GM21723 (cell line): ENCODE measurements around the gene ASTL.
"Not testable (repeated sequence)": the region's sequence is repeated elsewhere in the genome, so short reads cannot be mapped to it uniquely, and the experiment has no call there.

Experiments used
- ATAC-seq: cut with Tn5 transposase; IDR thresholded peaks from one replicate; pipeline ENCODE4 v1.9.1; 2021; ENCODE audit warnings: mild to moderate bottlenecking, moderate library complexity; ENCODE audit not compliant: unreplicated experiment

ASTL gene

DNA sequence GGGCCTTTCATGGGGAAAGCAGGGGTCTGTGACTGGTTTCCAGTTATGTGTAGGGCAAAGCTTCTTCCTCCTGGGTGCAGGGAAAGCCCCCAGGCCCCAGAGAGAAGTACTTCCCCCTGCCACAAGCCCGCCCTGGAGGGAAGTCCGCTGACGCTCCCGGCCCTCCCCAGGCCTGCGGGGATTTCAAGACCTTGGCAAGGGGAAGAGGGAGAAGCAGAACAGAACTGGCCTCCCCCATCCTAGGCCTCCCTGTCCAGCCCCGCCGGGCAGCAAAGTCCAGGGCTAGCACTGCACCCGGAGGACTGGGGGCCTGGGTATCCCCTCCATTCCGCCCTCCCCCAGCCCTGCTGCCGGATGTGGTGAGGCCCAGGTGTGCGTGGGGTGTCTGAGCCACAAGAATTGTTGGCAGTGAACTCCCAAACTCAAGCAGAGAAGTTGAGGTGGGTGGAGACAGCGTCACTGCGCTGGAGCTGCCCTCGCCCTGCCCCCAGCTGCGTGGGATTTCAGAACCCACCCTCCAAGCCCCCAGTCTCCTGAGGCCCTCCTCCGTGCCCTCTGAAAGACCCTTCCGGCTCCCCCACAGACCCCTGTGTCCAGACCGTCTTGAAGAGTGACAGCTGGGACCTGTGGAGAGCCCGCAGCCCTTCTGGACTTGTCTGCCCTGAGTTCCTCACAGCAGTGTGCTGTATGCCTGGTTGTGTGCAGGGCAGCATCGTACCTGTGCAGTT lies 8.0 kb upstream of the ASTL start:
- ATAC-seq, result peak; percentile 39

DNA sequence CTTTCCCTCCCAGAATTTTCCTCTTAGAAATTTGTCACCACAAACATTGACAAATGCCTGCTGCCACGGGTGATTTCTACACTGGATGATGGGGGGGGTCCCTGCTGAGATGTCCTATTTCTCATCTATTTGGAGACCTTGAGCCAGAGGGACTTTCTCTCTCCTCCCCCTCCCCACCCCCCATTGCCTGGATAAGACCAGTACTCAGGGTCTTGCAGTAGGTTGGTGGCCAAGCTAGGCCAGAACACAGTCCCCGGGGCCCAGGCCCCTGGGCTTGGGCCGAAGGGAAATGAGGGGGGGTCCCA lies 7.5 kb upstream of the ASTL start:
- no peak for ATAC-seq

DNA sequence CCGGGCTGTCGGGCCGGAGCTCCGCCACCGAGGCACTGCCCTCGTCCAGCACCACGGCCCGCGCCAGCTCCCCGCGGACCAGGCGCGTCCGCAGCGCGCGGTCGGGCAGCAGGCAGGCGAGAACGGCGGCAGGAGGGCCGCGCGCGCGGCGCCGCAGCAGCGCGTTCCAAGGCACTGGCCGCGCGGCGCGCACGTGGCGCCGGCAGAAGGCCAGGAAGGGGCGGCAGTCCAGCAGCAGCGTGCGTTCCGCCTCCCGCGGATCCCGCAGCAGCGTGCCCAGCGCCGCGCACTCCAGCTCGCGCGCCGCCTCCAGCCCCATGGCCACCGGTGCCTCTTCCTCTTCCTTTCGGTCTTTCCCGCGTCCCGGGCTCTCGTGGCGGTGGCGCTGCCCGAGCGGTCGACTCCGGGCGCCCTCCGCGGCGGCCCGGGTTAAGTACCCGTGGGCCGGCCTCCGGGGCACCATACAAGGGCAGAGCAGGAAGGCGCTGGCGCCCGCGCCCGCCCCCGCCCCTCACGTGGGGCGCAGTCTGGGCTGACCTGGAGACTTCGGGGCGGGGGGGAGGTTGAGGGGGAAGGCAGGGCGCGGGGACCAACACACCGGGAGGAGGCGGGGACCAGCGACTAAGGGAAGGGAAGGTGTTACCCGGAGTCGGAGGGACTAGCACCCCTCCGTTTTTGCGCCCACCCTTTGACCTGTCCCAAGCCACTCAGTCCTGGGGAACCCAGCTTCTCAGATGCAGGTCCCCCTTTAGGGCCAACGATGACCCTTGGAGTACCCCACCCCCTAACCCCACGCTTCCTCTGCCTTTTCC lies 6.9 kb upstream of the ASTL start, which contains the start of gene DUSP2:
DUSP2 (minus strand) TSS at position 405 of the 812 bp plus-strand sequence; CDS start at position 319, 86 bp downstream.
- peak; percentile 53 for ATAC-seq

DNA sequence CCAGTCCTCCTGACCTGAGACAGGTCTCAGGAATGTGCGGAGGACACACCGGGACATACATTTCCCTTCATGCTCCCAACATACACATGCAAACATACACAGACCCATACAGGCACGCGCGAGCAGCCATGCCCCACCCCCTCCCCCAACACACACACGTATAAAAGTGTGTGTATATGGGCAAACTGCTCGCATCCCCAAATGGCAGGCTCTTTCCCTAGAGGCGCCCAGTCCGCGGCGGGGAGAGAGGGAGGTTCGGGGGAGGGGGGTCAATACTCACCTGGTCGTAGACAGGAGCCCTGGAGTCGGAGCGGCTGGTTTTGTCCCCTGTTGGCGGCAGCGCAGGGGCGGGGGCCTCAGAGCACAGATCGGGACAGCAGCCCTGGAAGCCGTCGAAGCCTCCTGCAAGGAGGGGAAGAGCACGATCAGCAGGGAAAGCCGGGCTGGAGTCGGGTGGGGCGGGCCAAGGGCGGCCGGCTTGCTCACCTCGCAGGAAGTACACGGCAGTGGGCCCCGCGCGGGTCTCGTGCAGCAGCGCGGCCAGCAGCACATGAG lies 6.3 kb upstream of the ASTL start:
- peak; percentile 0 for ATAC-seq

DNA sequence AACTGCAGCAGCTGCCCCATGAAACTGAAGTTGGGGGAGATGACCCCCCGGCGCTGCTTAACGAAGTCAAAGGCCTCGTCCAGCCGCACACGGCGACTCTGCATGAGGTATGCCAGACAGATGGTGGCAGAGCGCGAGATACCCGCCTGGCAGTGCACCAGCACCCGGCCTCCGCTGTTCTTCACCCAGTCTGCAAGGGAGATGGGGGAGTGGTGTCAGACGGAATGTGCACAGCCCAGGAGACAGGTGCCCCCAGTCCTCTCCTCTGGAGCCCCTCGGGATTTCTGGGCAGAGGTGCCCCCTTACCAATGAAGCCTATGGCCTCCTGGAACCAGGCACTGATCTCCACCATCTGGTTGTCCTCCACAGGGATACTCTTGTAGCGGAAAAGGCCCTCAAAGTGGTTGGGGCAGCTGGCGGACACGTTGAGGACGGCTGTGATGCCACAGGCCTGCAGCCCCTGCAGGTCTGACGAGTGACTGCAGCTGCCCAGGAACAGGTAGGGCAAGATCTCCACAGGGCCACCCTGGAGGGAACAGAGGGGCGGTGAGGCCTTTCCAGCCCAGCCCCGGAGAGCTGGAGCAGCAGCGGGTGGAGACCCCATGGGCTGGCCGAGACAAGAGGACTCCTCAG lies 5.7 kb upstream of the ASTL start:
- no peak for ATAC-seq

DNA sequence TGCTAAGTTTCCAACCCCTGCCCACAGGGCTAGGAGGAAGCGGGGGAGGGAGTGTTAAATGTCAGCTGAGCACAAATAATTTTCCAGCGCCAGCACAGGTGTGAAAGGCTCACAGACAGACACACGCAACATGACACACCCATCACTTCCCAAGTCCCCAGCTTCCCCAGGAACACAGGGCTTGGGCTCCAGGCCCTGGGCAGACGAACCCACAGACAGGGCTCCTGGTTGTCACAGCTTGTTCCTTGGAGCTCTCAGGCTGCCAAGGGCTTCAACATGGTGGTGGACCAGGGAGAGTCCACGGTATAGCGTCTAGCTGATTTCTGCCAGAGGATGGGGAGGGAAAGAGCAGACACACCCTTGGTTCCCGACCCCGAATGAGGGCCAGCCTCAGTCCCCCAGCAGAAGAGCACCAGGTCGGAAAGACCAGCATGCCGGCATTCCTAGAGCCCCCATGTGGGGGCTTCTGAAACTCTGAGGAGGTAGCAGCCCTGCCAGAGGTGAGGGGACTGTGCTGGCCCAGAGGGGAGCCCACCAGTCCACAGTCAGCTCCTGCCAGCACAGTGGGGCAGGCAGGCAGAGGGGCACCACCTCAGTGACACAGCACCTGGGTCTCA lies 5.0 kb upstream of the ASTL start:
- no peak for ATAC-seq

DNA sequence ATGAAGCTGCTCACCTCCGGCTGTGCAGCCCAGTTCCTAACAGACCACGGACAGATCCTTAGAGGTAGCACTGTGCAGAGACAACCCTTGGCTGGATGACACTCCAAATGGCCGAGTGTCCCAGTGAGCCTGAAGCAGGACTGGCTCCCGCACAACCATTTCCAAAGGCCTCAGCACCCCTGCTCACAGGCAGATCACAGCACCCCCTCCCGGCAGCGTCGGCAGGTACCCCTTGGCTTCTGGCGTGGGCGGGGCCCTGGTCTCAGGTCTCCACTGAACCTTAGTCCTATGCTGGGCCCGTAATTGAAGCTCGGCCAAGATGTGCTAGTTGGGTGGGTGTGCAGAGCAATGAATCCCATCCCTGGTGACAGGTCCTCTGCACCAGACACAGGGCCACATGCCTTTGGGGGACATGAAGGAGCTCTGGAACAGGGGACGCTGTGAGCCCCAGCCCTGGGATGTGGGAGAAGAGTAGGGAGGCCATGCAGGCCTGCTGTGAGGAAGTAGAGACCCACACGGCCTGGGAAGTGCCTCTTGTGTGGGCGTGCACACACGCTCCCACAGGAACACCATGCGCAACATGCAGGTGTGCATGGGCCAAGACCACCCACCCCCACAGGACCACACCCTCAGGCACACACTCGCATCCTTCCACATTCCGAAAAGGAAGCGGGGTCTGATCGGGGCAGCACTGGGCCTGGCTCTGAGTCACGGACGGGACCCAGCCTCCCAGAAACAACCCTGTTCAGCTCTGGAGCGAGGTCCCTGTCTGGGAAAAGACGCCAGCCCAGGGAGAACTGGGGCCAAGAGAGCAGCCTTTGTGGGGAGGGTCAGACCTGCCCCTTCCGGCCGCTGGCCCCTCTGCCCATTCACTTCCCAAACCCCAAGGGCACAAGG lies 4.2 kb upstream of the ASTL start:
- ATAC-seq, result no peak

DNA sequence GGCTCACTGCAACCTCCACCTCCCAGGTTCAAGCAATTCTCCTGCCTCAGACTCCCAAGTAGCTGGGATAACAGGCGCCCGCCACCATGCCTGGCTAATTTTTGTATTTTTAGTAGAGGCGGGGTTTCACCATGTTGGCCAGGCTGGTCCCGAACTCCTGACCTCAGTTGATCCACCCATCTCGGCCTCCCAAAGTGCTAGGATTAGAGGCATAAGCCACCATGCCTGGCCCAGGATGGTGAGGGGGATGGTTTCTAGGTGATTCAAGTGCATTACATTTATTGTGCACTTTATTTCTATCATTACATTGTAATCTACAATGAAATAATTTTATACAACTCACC lies 3.3 kb upstream of the ASTL start:
- not testable (repeated sequence) for ATAC-seq

DNA sequence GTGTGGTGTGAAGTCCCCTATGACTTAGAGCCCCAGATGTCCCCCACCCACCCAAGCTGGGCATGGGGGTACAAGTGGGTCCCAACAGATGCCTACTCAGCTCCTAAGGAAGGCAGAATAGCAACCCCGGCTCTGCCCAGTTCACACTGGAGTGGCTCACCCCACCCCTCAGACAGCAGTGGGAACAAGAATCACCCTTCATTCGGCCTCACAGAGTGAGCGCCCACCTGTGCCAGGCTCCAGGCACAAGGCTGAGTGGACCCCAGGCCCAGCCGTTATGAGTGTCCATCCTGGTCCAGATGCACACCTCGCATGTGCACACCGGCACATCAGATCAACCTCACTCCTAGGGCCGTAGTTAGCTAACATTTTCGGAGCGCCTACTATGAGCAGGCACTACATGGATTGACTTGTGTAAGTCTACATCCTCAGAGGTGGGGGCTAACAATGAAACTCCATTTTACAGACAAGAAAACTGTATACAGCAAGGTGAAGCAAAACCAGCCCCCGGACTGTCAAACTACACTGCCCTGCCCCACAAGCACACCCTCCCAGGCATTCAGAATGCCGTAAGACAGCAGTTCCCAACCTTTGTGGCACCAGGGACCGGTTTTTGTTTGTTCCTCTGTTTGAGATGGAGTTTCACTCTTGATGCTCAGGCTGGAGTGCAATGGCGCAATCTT lies 2.8 kb upstream of the ASTL start:
- no peak for ATAC-seq

DNA sequence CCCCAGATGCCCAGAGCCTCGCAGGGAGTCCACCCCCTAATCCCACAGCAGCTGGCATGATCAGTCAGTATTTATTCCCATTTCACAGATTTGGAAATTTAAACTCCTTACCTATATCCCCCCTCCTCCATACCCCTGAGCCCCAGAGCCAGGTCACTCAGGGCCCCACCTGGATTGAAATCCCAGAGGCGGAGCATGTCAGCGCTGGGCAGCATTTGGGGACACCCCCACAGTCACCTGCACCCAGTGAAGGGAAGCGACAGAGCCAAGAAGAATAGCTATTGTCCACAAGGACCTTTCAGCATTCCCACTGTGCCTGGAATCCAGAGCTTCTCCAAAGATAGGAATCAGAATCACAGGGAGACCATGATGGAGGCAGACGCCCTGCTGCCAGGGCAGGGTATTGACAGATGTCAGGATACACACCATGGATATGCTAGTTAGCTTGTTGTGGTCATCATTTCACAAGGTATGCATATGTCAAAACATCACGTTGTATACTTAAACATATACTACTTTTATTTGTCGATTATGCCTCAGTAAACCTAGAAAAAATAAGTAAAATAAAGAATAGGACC lies 968 bp upstream of the ASTL start:
- no peak for ATAC-seq

DNA sequence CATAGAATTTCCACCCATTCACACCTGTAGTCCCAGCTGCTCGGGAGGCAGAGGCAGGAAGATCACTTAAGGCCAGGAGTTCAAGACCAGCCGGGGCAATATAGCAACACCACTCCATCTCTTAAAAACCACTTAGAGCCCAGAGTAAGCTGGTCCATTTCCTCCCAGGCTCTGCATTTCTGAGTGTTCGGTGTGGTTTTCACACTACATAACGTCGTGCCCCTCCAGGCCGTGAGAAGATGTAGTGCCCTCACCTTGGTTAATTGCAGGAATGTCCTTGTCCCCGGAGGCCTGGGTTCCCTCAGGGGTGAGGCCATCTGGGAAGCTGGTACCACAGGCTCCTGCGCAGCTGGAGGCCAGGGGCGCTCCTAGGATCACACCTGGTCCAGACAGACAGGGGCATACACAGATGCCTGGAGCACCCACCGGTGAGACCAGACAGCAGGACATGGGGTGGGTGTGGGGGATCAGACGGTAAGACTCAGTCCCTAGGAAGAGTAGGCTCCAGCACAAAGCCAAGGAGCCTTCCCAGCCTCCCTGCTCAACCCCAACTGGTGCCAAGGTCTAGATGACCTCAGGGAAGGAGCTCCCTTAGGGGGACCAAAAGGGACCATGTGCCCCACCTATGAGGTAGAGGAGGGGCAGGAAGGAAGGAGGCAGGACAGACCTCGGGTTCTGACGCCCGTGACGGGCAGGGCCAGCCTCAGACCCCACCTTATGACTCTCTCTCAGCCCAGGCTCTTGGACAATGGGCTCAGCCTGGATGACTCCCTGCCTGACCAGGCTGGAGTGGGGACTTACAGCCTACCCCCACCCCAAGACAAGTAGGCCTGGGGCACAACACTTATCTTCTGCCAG lies 752 bp downstream of the ASTL start:
- ATAC-seq, result no peak

DNA sequence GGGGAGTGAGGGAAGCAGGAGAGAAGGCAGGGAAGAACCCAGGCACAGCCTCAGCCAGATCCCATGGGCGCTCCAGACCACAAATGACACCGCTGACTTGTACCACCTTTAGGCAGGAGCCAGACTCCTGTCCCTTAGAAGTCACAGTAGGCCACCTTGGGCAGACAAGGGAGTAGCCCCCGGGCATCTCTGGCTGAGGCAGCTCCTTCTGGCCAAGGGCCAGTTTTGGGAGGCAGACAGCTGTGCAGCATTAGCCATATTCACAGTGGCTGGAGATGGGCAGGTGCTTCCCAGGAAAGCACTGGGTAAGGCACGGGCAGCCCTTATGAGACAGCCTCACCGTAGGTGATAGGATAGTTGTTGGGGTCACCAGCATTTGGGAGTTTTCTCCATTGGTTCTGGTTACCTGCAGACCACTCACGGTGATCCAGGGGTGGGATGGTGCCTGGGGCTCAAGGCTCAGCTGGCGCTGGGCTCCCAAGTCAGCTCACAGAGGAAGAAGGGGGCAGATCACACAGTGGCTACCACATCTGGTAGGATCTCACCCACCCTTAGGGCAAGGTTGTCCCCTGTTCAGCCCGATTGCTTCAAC lies 2.1 kb downstream of the ASTL start:
- ATAC-seq, result no peak

DNA sequence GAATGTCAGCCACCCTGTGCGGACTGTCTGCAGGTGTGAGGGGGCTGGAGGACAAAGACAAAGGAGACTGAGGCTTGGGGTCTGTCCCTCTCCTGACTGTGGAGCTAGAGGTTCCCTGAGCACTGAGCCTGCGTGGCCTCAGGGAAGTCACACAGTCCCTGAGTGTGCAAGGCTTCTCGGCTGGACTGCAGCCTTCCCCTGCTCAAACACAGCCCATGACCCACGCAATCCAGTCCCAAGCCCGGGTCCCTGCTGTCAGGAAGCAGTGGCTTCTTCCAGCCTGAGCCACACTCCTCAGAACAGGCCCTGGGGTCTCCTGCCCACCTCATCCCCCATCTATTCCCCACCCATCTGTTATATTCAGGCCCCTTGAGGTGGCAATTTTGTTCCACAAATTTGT lies 2.7 kb downstream of the ASTL start:
- ATAC-seq, result no peak

DNA sequence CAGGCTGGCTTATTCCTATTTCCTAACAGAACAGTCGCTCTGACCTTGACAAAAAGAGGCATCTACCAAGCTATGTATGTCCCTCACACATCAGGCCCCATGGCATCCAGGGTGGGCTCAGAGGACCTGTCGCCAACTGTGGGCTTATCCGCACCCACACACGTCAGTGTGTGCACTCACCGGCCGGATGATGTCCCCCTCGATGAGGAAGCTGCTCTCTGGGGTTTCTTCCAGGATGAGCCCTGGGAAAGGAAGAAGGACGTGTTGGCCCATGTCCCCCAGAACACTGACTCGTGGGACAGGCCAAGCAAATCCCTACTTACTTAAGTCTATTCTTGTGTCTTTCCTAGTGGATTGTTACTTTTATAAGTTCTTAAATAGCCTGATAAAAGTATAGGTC lies 3.1 kb downstream of the ASTL start:
- ATAC-seq, result no peak

DNA sequence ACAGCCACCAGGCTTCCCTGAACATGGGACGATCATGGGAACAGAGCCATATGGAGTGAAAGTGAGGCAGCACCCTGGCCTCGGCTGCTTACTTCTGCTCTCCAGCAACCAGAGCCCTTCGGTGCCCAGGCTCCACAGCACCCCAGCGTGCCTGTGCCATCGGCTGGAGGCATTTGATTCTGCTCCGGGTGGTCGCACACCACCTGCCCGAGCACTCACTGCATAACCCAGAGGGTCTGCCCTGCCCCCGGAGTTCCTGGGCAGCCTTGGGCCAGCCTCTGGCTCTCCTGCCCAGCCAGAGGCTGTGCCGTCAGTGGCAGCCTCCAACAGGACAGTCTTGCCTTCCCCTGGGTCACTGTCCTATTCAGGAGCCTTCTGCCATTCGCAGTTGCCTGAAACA lies 3.9 kb downstream of the ASTL start:
- ATAC-seq, result no peak

DNA sequence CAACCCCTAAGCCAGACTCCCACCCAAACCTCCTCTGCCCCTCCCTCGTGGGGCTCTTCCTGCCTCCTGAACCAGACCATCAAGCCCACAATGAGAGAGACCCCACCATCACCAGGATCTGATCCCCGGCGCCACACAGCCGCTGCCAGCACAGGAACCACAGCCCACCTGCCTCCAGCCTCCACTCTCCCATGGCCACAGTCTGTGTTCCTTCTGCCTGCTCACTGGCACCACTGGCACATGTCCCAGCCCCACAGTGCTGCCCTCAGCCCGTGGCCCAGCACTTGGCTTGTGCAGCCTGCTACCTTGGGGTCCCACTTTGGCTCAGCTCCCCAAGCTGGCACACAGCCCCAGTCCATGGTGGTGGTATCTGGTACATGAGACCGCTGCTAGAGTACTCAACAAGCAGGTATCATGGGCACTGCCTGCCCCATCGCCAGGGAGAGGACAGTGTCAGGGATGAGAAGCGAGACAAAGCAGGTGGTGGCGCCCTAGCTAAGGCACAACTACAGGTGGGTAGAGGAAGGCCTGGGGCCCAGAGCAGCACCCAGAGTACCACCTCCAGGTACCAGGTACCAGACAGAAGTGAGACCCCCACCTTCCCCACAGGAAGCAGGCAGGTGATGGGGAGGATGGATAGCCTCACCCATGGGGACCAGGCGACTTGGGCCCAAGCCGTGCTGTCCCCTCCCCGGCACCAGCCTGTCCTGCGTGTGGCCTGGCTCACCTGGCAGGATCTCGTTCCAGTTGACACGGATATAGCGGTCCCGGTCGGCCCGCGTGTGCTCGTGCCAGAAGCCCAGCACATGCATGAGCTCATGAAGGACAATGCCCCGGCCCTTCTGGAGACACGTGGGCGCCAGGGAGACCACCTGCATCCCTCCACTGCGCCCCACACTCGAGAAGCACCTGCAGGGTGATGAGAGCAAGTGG lies 6.2 kb downstream of the ASTL start:
- ATAC-seq, result no peak

DNA sequence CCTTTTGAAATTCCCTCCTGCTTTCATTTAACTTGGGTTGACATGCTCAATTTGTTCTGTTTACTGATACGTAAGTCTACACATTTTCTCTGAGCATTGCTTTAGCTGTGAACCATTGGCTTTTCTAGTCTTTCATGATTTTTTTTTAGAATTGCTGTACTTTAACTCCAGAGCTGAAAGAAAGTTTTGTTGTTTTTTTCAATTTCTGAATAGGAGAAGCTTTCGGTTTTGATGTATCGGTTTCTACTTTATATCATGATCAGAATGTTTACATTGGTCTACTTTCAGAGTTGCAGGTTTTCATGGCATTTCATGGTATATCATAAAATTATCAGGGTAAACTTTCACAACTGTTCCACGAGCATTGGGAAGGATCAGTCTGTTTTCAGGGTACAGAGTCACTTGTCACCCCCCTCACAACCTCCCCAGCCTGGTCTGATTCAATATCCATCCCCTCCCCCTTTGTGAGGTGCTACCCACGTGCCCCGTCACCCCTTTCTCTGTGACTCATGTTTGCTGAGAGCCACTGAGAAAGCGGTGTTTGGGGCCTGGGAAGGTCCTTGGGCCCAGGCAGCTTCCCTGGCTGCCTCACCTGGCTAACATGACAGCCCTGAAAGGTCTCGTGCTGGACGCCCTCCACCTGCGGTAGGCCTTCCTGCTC lies 7.0 kb downstream of the ASTL start:
- ATAC-seq, result no peak
